Activated naive CD8-positive, alpha-beta T cell treated with anti-CD3 and anti-CD28 coated beads, Interleukin-2, amount 50 U/mL, for 16 hours (primary cell): Measurements from ENCODE around the gene CCL7.

Source experiments
- DNase-seq: peaks from one replicate; pipeline ENCODE4 v3.0.0-alpha.2; 2020; ENCODE audit warnings: low read depth, low spot score

The CCL7 gene

GRCh38 chr17:34246881-34247280, 23.1 kb upstream of the CCL7 start:
- DNase-seq, result no peak

GRCh38 chr17:34248511-34249024, 21.5 kb upstream of the CCL7 start:
- DNase-seq, result no peak

GRCh38 chr17:34249061-34249460, 21.0 kb upstream of the CCL7 start:
- DNase-seq, result no peak

- no peak for DNase-seq
Measured at GRCh38 chr17:34249478-34249877, 20.5 kb upstream of the CCL7 start.

GRCh38 chr17:34251186-34251585, 18.8 kb upstream of the CCL7 start:
- DNase-seq, result no peak

- DNase-seq, result no peak
Measured at GRCh38 chr17:34252095-34252443, 18.0 kb upstream of the CCL7 start.

GRCh38 chr17:34252444-34253138, 17.4 kb upstream of the CCL7 start:
- DNase-seq, result no peak

- DNase-seq, result no peak
Measured at GRCh38 chr17:34253139-34253525, 16.9 kb upstream of the CCL7 start.

GRCh38 chr17:34254146-34254545, 15.9 kb upstream of the CCL7 start:
- no peak for DNase-seq

GRCh38 chr17:34254651-34255380, 15.2 kb upstream of the CCL7 start, which contains the start of gene CCL2:
Gene CCL2, plus strand, starts transcription at chr17:34255285. Its CDS starts 65 bp downstream, at chr17:34255350.
- no peak for DNase-seq

GRCh38 chr17:34255381-34255732, 14.7 kb upstream of the CCL7 start:
- DNase-seq, result no peak

- no peak for DNase-seq
Measured at GRCh38 chr17:34255841-34256240, 14.2 kb upstream of the CCL7 start.

GRCh38 chr17:34257299-34257985, 12.6 kb upstream of the CCL7 start:
- DNase-seq, result no peak

- DNase-seq, result no peak
Measured at GRCh38 chr17:34257986-34258326, 12.1 kb upstream of the CCL7 start.

GRCh38 chr17:34259146-34259545, 10.9 kb upstream of the CCL7 start:
- no peak for DNase-seq

- no peak for DNase-seq
Measured at GRCh38 chr17:34260861-34261260, 9.2 kb upstream of the CCL7 start.

- no peak for DNase-seq
Measured at GRCh38 chr17:34261568-34262337, 8.3 kb upstream of the CCL7 start.

GRCh38 chr17:34265711-34266110, 4.3 kb upstream of the CCL7 start:
- DNase-seq, result no peak

GRCh38 chr17:34275881-34276280, 5.9 kb downstream of the CCL7 start:
- DNase-seq, result no peak

- DNase-seq, result no peak
Measured at GRCh38 chr17:34276826-34277225, 6.8 kb downstream of the CCL7 start.

- no peak for DNase-seq
Measured at GRCh38 chr17:34283571-34283970, 13.6 kb downstream of the CCL7 start.

GRCh38 chr17:34285286-34285792, 15.3 kb downstream of the CCL7 start, which contains the start of gene CCL11:
Gene CCL11, plus strand, starts transcription at chr17:34285742. Its CDS starts 67 bp downstream, at chr17:34285809.
- DNase-seq, result no peak
